GM18511 (cell line): Measurements from ENCODE around the gene RPL19.
"Not testable (repeated sequence)": the region's sequence is repeated elsewhere in the genome, so short reads cannot be mapped to it uniquely, and the experiment has no call there.

Source experiments
- ATAC-seq: cut with Tn5 transposase; IDR thresholded peaks from one replicate; pipeline ENCODE4 v1.9.1; 2021; ENCODE audit warnings: mild to moderate bottlenecking, moderate library complexity; ENCODE audit not compliant: unreplicated experiment

The RPL19 gene

GRCh38 chr17:39200070-39200879 is at the start of gene RPL19:
Gene RPL19, plus strand, starts transcription at chr17:39200283. Its CDS starts 62 bp downstream, at chr17:39200345.
- peak; percentile 72 for ATAC-seq

GRCh38 chr17:39150795-39151149 is 49.3 kb upstream of the RPL19 start:
- no peak for ATAC-seq

GRCh38 chr17:39151150-39151942 is 48.7 kb upstream of the RPL19 start, which contains the start of gene PLXDC1:
Gene PLXDC1, minus strand, starts transcription at chr17:39151637. Its CDS starts 200 bp downstream, at chr17:39151437.
- ATAC-seq: no peak

- ATAC-seq: no peak
These were observed 47.9 kb upstream of the RPL19 start for GRCh38 chr17:39151943-39152818.

GRCh38 chr17:39153599-39154051 is 46.5 kb upstream of the RPL19 start:
- peak; percentile 62 for ATAC-seq

GRCh38 chr17:39155654-39156053 is 44.4 kb upstream of the RPL19 start:
- no peak for ATAC-seq

- no peak for ATAC-seq
These were observed 43.6 kb upstream of the RPL19 start for GRCh38 chr17:39156491-39156890.

GRCh38 chr17:39158623-39159022 is 41.5 kb upstream of the RPL19 start:
- ATAC-seq: no peak

- no peak for ATAC-seq
These were observed 38.1 kb upstream of the RPL19 start for GRCh38 chr17:39161962-39162361.

GRCh38 chr17:39164675-39165143 is 35.4 kb upstream of the RPL19 start:
- ATAC-seq: peak; percentile 76

GRCh38 chr17:39165178-39165840 is 34.8 kb upstream of the RPL19 start:
- ATAC-seq: no peak

GRCh38 chr17:39165841-39166349 is 34.2 kb upstream of the RPL19 start, which contains the start of gene ARL5C:
Gene ARL5C, minus strand, starts transcription at chr17:39166161. Its CDS starts 401 bp downstream, at chr17:39165760.
- no peak for ATAC-seq

- ATAC-seq: no peak
These were observed 33.4 kb upstream of the RPL19 start for GRCh38 chr17:39166437-39167335.

GRCh38 chr17:39167476-39167875 is 32.6 kb upstream of the RPL19 start:
- ATAC-seq: no peak

- ATAC-seq: not testable (repeated sequence)
These were observed 31.6 kb upstream of the RPL19 start for GRCh38 chr17:39168503-39168902.

GRCh38 chr17:39169101-39169500 is 31.0 kb upstream of the RPL19 start:
- no peak for ATAC-seq

GRCh38 chr17:39169518-39169917 is 30.6 kb upstream of the RPL19 start:
- no peak for ATAC-seq

- ATAC-seq: no peak
These were observed 30.0 kb upstream of the RPL19 start for GRCh38 chr17:39170109-39170508.

GRCh38 chr17:39170558-39170957 is 29.5 kb upstream of the RPL19 start:
- no peak for ATAC-seq
